IMR-90 (cell line): Measurements from ENCODE around the gene MAP2K2. TPM values are rescaled to one million over a fixed set of nuclear protein-coding genes. Genes with fewer than 3 reads are reported as not detected.

Source experiments
- ATAC-seq: fragments of 200-7000 bp; cut with Tn5 transposase; 2 replicates; pipeline ENCODE4 v1.9.1; 2020; ENCODE audit warnings: low read depth, mild to moderate bottlenecking, moderate library complexity
- BruUV-seq: library from RNA; stranded (reverse); fragments of 400-500 nt; replicated peaks from 2 replicates; lab custom pipeline; 2021; lab: Mats Ljungman, UMichigan
- CTCF ChIA-PET: fragments of 300-600 bp; formaldehyde crosslinking; extraction: SDS; loops from one replicate; lab custom pipeline; 2021; ENCODE audit warnings: antibody characterized with exemption; lab: Yijun Ruan, JAX
- POLR2A ChIA-PET: fragments of 300-600 bp; sonication (Branson Sonifier 250); formaldehyde crosslinking; loops from one replicate; lab custom pipeline; 2022; ENCODE audit warnings: antibody characterized with exemption; ENCODE audit not compliant: unreplicated experiment; lab: Charles Lee
- DNase-seq: peaks from one replicate; pipeline ENCODE4 v3.0.0; 2013
- H2AFZ ChIP-seq: replicated peaks from 2 replicates; pipeline ENCODE3; 2013; ENCODE audit warnings: low read length, mild to moderate bottlenecking; ENCODE audit not compliant: poor library complexity
- H2AK5ac ChIP-seq: 2 replicates; pipeline ENCODE4 v1.6.1; 2013; ENCODE audit warnings: low read depth, low read length, inconsistent platforms
- H2AK9ac ChIP-seq: replicated peaks from 2 replicates; pipeline ENCODE3; 2013; ENCODE audit warnings: mild to moderate bottlenecking, low read depth, low read length, moderate library complexity; ENCODE audit not compliant: poor library complexity
- H2BK120ac ChIP-seq: 2 replicates; pipeline ENCODE4 v1.6.1; 2013; ENCODE audit warnings: low read depth, low read length, inconsistent platforms
- H2BK15ac ChIP-seq: 3 replicates; pipeline ENCODE4 v1.6.1; 2013; ENCODE audit warnings: low read depth, low read length, inconsistent platforms
- H2BK20ac ChIP-seq: 2 replicates; pipeline ENCODE4 v1.6.1; 2013; ENCODE audit warnings: low read depth, mild to moderate bottlenecking, inconsistent platforms, low read length, moderate library complexity
- H2BK5ac ChIP-seq: 2 replicates; pipeline ENCODE4 v1.6.1; 2013; ENCODE audit warnings: mild to moderate bottlenecking, low read depth, low read length, inconsistent platforms; ENCODE audit not compliant: poor library complexity, severe bottlenecking
- H3K14ac ChIP-seq: replicated peaks from 2 replicates; pipeline ENCODE4 v1.6.1; 2013; ENCODE audit warnings: low read depth, low read length, inconsistent platforms
- H3K18ac ChIP-seq: 2 replicates; pipeline ENCODE4 v1.6.1; 2013; ENCODE audit warnings: low read depth, low read length, control low read depth
- H3K23ac ChIP-seq: 2 replicates; pipeline ENCODE4 v1.6.1; 2013; ENCODE audit warnings: low read depth, low read length, inconsistent platforms
- H3K27ac ChIP-seq: 2 replicates; pipeline ENCODE4 v1.5.1; 2013; ENCODE audit warnings: mild to moderate bottlenecking, control low read depth, low read length; ENCODE audit not compliant: insufficient read depth
- H3K27me3 ChIP-seq: 2 replicates; pipeline ENCODE4 v1.6.1; 2013; ENCODE audit warnings: low read length; ENCODE audit not compliant: control insufficient read depth, insufficient read depth
- H3K36me3 ChIP-seq: 2 replicates; pipeline ENCODE4 v1.6.1; 2013; ENCODE audit warnings: low read length, mixed read lengths; ENCODE audit not compliant: control insufficient read depth, insufficient read depth
- H3K4ac ChIP-seq: 2 replicates; pipeline ENCODE4 v1.6.1; 2013; ENCODE audit warnings: low read depth, low read length, inconsistent platforms
- H3K4me1 ChIP-seq: 2 replicates; pipeline ENCODE4 v1.6.1; 2013; ENCODE audit warnings: low read length, mixed read lengths; ENCODE audit not compliant: control insufficient read depth, insufficient read depth
- H3K4me2 ChIP-seq: 2 replicates; pipeline ENCODE4 v1.6.1; 2013; ENCODE audit warnings: low read depth, mild to moderate bottlenecking, control low read depth, low read length, moderate library complexity
- H3K4me3 ChIP-seq: 2 replicates; pipeline ENCODE4 v1.5.1; 2013; ENCODE audit warnings: low read depth, mild to moderate bottlenecking, control low read depth, low read length, moderate library complexity; ENCODE audit not compliant: insufficient read depth
- H3K56ac ChIP-seq: 2 replicates; pipeline ENCODE4 v1.6.1; 2013; ENCODE audit warnings: low read length, inconsistent platforms; ENCODE audit not compliant: insufficient read depth; ENCODE audit errors: extremely low read depth
- H3K79me1 ChIP-seq, 2 experiments: 2 replicates each; pipeline ENCODE4 v1.6.1; 2013; ENCODE audit warnings: low read length in 2 of 2, inconsistent platforms in 1 of 2, low read depth in 1 of 2
- H3K9ac ChIP-seq: 2 replicates; pipeline ENCODE4 v1.6.1; 2013; ENCODE audit warnings: low read depth, low read length, control low read depth
- H3K9me1 ChIP-seq: 2 replicates; pipeline ENCODE4 v1.6.1; 2013; ENCODE audit warnings: low read length, inconsistent platforms; ENCODE audit not compliant: insufficient read depth
- H3K9me3 ChIP-seq: 2 replicates; pipeline ENCODE4 v1.6.1; 2013; ENCODE audit warnings: low read length; ENCODE audit not compliant: control insufficient read depth, insufficient read depth
- H4K20me1 ChIP-seq: 2 replicates; pipeline ENCODE4 v1.6.1; 2013; ENCODE audit warnings: low read length, inconsistent platforms; ENCODE audit not compliant: insufficient read depth
- H4K5ac ChIP-seq: 2 replicates; pipeline ENCODE4 v1.6.1; 2013; ENCODE audit warnings: mild to moderate bottlenecking, low read depth, low read length, control low read depth
- H4K8ac ChIP-seq, 2 experiments: 2 replicates each; pipeline ENCODE4 v1.6.1; 2013; ENCODE audit warnings: low read depth in 2 of 2, low read length in 2 of 2, control low read depth in 1 of 2, inconsistent platforms in 1 of 2
- H4K91ac ChIP-seq: 2 replicates; pipeline ENCODE4 v1.6.1; 2013; ENCODE audit warnings: low read depth, low read length, inconsistent platforms; ENCODE audit not compliant: insufficient read depth
- MAFK ChIP-seq: IDR thresholded peaks from 2 replicates; pipeline ENCODE4 v1.6.1; 2012; ENCODE audit warnings: low read depth, low read length, improper control_type of control experiment
- WGBS, 2 experiments: methylation state at CpG; one replicate each; pipeline versions ENCODE4 v1.1.5 to v1.1.7; 2013; ENCODE audit warnings: missing lambda C conversion rate in 2 of 2; ENCODE audit not compliant: insufficient read length in 1 of 2; ENCODE audit errors: extremely low coverage in 2 of 2; 5-methylcytosine and 5-hydroxymethylcytosine counted together
- dilution Hi-C: fragments of 300-500 bp; cut with HindIII; formaldehyde crosslinking; loops from one replicate; pipeline ENCODE4 v1.14.3; 2018; ENCODE audit warnings: low sequenced_read_pairs; ENCODE audit not compliant: unreplicated experiment
- in situ Hi-C: fragments of 300-500 bp; cut with MboI; formaldehyde crosslinking; loops from 3 replicates; pipeline ENCODE4 v1.14.3; 2019; ENCODE audit warnings: low sequenced_read_pairs, inconsistent platforms, mixed read lengths
- intact Hi-C: fragments of 100-400 bp; cut with micrococcal nuclease; formaldehyde crosslinking; loops from 2 replicates; pipeline ENCODE4 v1.10.0; 2022
- polyA plus RNA-seq, 3 experiments: library from polyadenylated mRNA; depleted of rRNA; stranded (reverse); fragments of >200 nt; gene quantifications; 2 replicates each; pipeline ENCODE4 v1.2.3, GENCODE V29; 2012; ENCODE audit warnings: low replicate concordance in 1 of 3
- total RNA-seq: library from RNA; depleted of rRNA; stranded (reverse); fragments of >200 nt; gene quantifications from 2 replicates; pipeline ENCODE4 v1.2.3, GENCODE V29; 2012

The MAP2K2 gene
- total and polyA plus RNA-seq, 2 of the 4 experiments (the other 2 are of a cell fraction), result 115 to 151 TPM

DNA sequence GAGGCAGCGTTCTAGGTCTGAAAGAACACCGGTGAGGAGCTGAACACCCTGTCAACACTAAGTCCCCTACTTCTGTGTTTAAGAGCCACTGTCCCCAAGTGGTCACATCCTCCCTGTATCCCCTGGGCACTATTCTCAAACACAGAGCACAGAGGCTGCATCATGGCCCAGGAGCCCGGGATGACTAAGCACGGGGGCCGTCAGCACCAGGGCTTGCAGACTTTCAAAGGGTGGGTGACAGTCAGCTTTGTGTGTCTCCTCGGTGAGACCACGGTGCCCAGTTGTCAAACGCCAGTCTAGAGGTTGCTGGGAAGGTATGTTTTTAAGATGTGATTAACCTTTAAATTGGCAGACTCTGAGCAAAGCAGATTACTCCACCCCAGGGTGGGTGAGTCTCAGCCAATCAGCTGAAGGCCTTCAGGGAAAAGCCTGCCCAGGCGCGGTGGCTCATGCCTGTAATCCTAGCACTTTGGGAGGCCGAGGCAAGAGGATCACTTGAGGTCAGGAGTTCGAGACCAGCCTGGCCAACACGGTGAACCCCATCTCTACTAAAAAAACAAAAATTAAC, 8.0 kb downstream of the MAP2K2 start:
- CTCF ChIA-PET, result no interaction called here

More for the DNA sequence above, 8.0 kb downstream of the MAP2K2 start:
- Histone ChIP-seq H4K8ac (no peak overlapping the region), H3K4me3 (no peak overlapping the region), H2BK120ac (no peak overlapping the region), H3K27ac (no peak overlapping the region), H3K56ac (no peak overlapping the region), H3K4me1 (peaks cover 3% of the 10 kb centered on the region), H3K9me3 (no peaks in the 10 kb centered on the region), H2BK20ac (no peak overlapping the region), H2BK15ac (no peak overlapping the region), H3K36me3 (peaks cover 65% of the 10 kb centered on the region), H2AK9ac (no peak overlapping the region), H2AK5ac (no peak overlapping the region), H3K79me1 (peaks cover 36 to 84% of the 10 kb centered on the region in 2 experiments), H3K23ac (no peak overlapping the region), H4K5ac (no peak overlapping the region), H3K4me2 (no peak overlapping the region), H3K9me1 (peaks cover 16% of the 10 kb centered on the region), H2AFZ (no peak overlapping the region), H3K18ac (no peak overlapping the region), H2BK5ac (no peak overlapping the region), H4K20me1 (peaks cover 68% of the 10 kb centered on the region), H3K9ac (no peak overlapping the region), H3K4ac (no peak overlapping the region), H3K14ac (no peak overlapping the region), H3K27me3 (no peaks in the 10 kb centered on the region), H4K91ac (no peak overlapping the region)
- dilution Hi-C loops, result no loop called here
- WGBS, 2 experiments, result 90% methylated on average over 2 of the region's 13 CpGs; no CpG with 5 or more reads in 1 of the 2 experiments
- ATAC-seq (no peak), DNase-seq (no peak)
- intact Hi-C loops, result no loop called here
- TF ChIP-seq MAFK, result no peak
- BruUV-seq, result no TSS peak
- POLR2A ChIA-PET, result interaction anchor here (0.6 kb wide), 1 partner anchor 655 kb away, joined by 3 read pairs; no protein-coding TSS in a partner anchor
- in situ Hi-C loops, result no loop called here
